Skeletal muscle tissue (tissue), 4 donors: Measurements from ENCODE around the gene NT5DC4. TPM values are rescaled to one million over a fixed set of nuclear protein-coding genes. Genes with fewer than 3 reads are reported as not detected.
"Not testable (repeated sequence)": the region's sequence is repeated elsewhere in the genome, so short reads cannot be mapped to it uniquely, and the experiment has no call there.

ENCODE experiments used
- H3K27ac ChIP-seq: one replicate; pipeline ENCODE4 v1.7.0; 2013; ENCODE audit warnings: mild to moderate bottlenecking, low read depth, low read length, inconsistent platforms
- H3K27me3 ChIP-seq, 3 donors: one replicate each; pipeline ENCODE4 v1.7.0; 2013; ENCODE audit warnings: low read length in 3 of 3; ENCODE audit not compliant: control insufficient read depth in 3 of 3, insufficient read depth in 3 of 3
- H3K36me3 ChIP-seq, 3 donors: one replicate each; pipeline ENCODE4 v1.7.0; 2013; ENCODE audit warnings: low read length in 3 of 3; ENCODE audit not compliant: control insufficient read depth in 3 of 3, insufficient read depth in 3 of 3
- H3K4me1 ChIP-seq, 3 donors: one replicate each; pipeline ENCODE4 v1.7.0; 2013; ENCODE audit warnings: low read length in 3 of 3, mild to moderate bottlenecking in 3 of 3; ENCODE audit not compliant: control insufficient read depth in 3 of 3, insufficient read depth in 3 of 3
- H3K4me3 ChIP-seq, 3 donors: one replicate each; pipeline ENCODE4 v1.7.0; 2013; ENCODE audit warnings: low read length in 3 of 3
- H3K9ac ChIP-seq, 3 donors: one replicate each; pipeline ENCODE4 v1.7.0; 2013; ENCODE audit warnings: low read length in 3 of 3, mild to moderate bottlenecking in 3 of 3, moderate library complexity in 2 of 3, low read depth in 1 of 3
- H3K9me3 ChIP-seq, 3 donors: one replicate each; pipeline ENCODE4 v1.7.0; 2013; ENCODE audit warnings: low read length in 3 of 3; ENCODE audit not compliant: control insufficient read depth in 3 of 3
- total RNA-seq: library from RNA; depleted of rRNA; stranded (reverse); fragments of >200 nt; gene quantifications from one replicate; pipeline ENCODE4 v1.2.3, GENCODE V29; 2014
- donor health status: Osteomylitis.

Gene NT5DC4
- total RNA-seq, 1 donor from 2014 or later, result not detected

DNA sequence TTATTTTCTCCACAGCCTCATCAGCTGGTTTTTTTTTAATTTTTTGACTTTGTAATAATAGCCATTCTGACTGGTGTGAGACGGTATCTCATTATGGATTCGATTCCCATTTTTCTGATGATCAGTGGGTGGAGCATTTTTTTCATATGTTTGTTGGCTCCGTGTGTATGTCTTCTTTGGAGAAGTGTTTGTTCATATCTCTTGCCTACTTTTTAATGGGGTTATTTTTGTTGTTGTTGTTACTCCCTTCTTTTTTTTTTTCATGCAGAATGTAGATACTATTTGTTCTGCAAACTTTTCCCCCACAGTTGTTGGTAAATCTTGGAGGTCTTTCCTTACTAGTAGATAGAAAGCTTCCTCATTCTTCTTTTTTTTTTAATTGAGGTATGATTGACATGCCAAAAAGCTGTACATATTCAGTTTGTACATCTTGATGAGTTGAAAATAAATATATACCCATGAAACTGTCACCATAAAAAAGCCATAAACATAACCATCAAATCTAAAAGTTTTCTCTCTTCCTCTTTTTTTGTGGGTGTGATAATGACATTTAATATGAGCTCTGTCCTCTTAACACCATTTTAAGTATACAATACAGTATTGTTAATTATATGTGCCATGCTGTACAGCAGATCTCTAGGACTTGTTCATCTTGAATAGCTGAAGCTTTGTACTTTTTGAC, 21.8 kb upstream of the NT5DC4 start:
- Histone ChIP-seq H3K9ac (no peak overlapping the region), H3K27me3 (no peaks in the 10 kb centered on the region), H3K9me3 (no peaks in the 10 kb centered on the region), H3K4me1 (no peaks in the 10 kb centered on the region), H3K36me3 (no peaks in the 10 kb centered on the region), H3K4me3 (no peak overlapping the region), H3K27ac (no peak overlapping the region)

DNA sequence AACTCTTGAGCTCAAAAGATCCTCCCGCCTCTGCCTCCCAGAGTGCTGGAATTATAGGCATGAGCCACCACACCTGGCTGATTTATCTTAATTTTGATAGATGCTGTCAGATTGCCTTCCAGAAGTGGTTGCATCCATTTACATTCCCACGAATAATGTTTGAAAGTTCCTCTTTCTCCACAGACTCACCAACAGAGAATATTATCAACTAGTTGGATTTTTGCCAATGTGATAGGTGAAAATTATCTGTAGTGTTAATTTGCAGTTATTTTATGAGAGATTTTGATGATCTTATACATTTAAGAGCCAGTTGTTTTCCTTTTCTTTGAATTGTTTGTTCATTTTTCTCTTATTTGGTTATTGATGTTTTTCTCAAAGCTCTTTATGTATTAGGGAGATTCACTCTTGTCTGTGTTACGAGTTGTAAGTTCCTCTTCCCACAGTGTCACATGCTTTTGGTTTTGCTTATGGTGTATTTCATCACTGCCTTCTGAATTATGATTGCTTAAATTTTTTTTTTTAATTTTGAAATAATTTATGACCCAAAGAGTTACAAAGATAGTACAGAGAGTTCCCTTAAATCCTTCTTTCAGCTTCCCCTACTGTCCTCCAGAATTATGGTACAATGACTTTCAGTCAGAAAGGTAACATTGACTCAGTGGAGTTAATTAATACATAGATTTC, 20.7 kb upstream of the NT5DC4 start:
- no peak overlapping the region for H3K4me3 ChIP-seq
- peak overlapping the region; percentile 30 for H3K27ac ChIP-seq
- H3K27me3 ChIP-seq, result no peaks in the 10 kb centered on the region
- H3K36me3 ChIP-seq, result no peaks in the 10 kb centered on the region
- H3K9me3 ChIP-seq, result no peaks in the 10 kb centered on the region
- no peaks in the 10 kb centered on the region for H3K4me1 ChIP-seq
- H3K9ac ChIP-seq, result no peak overlapping the region

DNA sequence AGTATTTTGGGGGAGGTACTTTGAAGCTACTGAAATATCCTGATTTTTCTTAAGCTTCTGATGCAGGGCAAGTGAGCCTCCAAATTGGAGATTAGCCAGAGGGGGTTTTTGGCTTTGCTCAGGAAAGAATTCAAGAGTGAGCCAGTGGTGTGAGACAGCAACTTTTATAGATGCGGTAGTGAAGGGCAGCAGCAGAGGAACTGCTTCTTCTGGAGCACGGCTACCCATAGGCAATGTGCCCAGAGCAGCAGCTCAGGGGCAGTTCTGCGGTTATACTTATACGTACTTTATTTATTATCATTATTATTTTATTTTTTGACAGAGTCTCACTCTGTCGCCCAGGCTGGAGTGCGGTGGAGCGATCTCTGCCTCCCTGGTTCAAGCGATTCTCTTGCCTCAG, 19.8 kb upstream of the NT5DC4 start:
- no peaks in the 10 kb centered on the region for H3K9me3 ChIP-seq
- H3K27me3 ChIP-seq, result peaks cover 0 to 2% (median 1%) of the 10 kb centered on the region in 3 donors
- H3K4me1 ChIP-seq, result no peaks in the 10 kb centered on the region
- peak overlapping the region; percentile 2 for H3K27ac ChIP-seq
- no peak overlapping the region for H3K9ac ChIP-seq
- no peak overlapping the region for H3K4me3 ChIP-seq
- H3K36me3 ChIP-seq, result no peaks in the 10 kb centered on the region

GRCh38 chr2:112703684-112704083, 17.1 kb upstream of the NT5DC4 start:
- Histone ChIP-seq H3K9me3 (no peaks in the 10 kb centered on the region), H3K4me1 (no peaks in the 10 kb centered on the region), H3K36me3 (no peaks in the 10 kb centered on the region), H3K27me3 (peaks cover 3 to 12% (median 3%) of the 10 kb centered on the region in 3 donors), H3K4me3 (no peak overlapping the region), H3K27ac (no peak overlapping the region), H3K9ac (no peak overlapping the region)

DNA sequence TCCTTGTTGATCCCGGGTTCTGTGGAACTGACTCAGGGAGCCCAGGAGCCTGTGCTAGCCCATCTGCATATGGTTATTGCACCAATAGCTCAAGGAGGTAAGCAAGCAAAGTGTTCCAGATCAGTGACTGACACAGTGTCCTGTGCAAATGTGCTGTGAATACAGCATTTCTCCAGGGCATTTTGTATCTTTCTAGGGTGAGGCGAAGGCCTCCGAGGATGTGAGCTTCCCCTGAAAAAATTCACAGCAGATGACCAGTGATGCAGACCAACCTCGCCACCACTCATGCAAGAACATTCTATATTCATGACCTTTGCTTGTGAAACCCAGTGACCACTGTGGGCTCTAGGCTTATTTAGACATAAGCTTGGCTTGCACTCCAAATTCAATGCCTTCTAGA, 15.2 kb upstream of the NT5DC4 start:
- Histone ChIP-seq H3K9me3 (no peaks in the 10 kb centered on the region), H3K4me3 (no peak overlapping the region), H3K9ac (no peak overlapping the region), H3K4me1 (no peaks in the 10 kb centered on the region), H3K27ac (no peak overlapping the region), H3K36me3 (no peaks in the 10 kb centered on the region), H3K27me3 (peaks cover 3 to 12% (median 3%) of the 10 kb centered on the region in 3 donors)

GRCh38 chr2:112706170-112706664, 14.6 kb upstream of the NT5DC4 start:
- H3K27me3 ChIP-seq, result peaks cover 3 to 12% (median 3%) of the 10 kb centered on the region in 3 donors
- H3K9ac ChIP-seq, result no peak overlapping the region

DNA sequence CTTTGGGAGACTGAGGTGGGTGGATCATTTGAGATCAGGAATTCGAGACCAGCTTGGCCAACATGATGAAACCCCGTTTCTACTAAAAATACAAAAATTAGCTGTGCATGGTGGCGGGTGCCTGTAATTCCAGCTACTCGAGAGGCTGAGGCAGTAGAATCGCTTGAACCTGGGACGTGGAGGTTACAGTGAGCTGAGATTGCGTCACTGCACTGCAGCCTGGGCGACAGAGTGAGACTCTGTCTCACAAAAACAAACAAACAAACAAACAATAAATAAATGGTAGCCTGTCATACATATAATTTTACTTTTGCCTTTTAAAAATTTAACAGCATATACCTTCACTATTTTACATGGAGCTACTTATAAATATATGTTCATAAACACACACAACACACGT, 13.9 kb upstream of the NT5DC4 start:
- not testable (repeated sequence) for H3K9ac ChIP-seq, H3K9me3 ChIP-seq, H3K36me3 ChIP-seq, H3K27ac ChIP-seq, H3K4me1 ChIP-seq, H3K4me3 ChIP-seq
- peaks cover 3 to 12% (median 3%) of the 10 kb centered on the region in 3 donors for H3K27me3 ChIP-seq

More at GRCh38 chr2:112706170-112706664, 14.6 kb upstream of the NT5DC4 start:
- no peaks in the 10 kb centered on the region for H3K36me3 ChIP-seq
- no peak overlapping the region for H3K4me3 ChIP-seq
- H3K9me3 ChIP-seq, result no peaks in the 10 kb centered on the region
- no peak overlapping the region for H3K27ac ChIP-seq
- H3K4me1 ChIP-seq, result no peaks in the 10 kb centered on the region

DNA sequence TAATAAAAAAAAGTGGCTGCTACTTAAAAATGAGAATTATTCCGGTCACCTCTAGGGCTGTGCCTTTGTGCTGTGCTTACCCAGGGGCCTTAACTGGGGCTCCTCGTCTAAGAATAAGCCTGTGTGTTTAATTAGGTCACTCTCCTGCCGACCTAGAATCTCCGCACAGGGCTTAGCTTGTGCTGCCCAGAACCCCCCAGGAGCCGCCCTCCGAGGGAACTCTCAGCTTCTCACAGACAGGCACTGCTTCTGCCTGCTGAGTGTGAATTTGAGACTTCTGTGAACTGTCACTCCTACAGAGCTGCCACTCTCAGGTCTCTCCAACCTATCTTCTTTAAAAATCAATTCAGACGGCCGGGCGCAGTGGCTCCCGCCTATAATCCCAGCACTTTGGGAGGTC, 11.9 kb upstream of the NT5DC4 start:
- Histone ChIP-seq H3K27me3 (peaks cover 3 to 16% (median 12%) of the 10 kb centered on the region in 3 donors), H3K4me3 (no peak overlapping the region), H3K36me3 (no peaks in the 10 kb centered on the region), H3K9me3 (no peaks in the 10 kb centered on the region), H3K4me1 (no peaks in the 10 kb centered on the region), H3K27ac (no peak overlapping the region), H3K9ac (no peak overlapping the region)

DNA sequence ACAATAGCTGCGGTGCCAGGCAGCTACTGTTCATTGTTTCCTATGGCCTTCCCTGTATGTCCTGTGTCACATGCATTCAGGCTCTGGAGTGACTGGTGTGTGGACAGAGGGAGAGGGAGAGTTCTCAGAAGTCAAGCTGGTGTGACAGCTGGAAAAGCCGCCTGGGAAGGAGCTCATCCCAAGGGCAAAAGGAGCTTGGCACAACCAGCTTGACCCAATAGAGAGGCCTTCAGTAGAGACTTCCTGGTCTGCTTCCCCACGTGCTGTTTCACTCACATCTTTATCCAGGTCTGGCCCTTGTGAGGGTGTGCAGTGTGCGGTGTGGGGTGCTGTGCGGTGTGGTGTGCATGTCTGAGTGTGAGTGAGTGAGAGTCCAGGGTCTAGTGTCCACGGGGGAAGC, 11.1 kb upstream of the NT5DC4 start:
- Histone ChIP-seq H3K9me3 (no peaks in the 10 kb centered on the region), H3K36me3 (no peaks in the 10 kb centered on the region), H3K27ac (no peak overlapping the region), H3K4me3 (no peak overlapping the region), H3K27me3 (peaks cover 3 to 16% (median 12%) of the 10 kb centered on the region in 3 donors), H3K4me1 (no peaks in the 10 kb centered on the region), H3K9ac (no peak overlapping the region)
